Kidney epithelial cell (primary cell): ENCODE data around the gene SKAP1. TPM values are rescaled to one million over a fixed set of nuclear protein-coding genes. Genes with fewer than 3 reads are reported as not detected.

Experiments
- DNase-seq: peaks from one replicate; pipeline ENCODE4 v3.0.0-alpha.2; 2010; ENCODE audit warnings: low read depth
- H3K27me3 ChIP-seq: 2 replicates; pipeline ENCODE4 v1.6.0; 2011; ENCODE audit warnings: low read length; ENCODE audit not compliant: control insufficient read depth, insufficient read depth
- H3K36me3 ChIP-seq: 2 replicates; pipeline ENCODE4 v1.5.1; 2011; ENCODE audit warnings: low read length; ENCODE audit not compliant: control insufficient read depth, insufficient read depth
- H3K4me3 ChIP-seq: 2 replicates; pipeline ENCODE4 v1.5.1; 2011; ENCODE audit warnings: low read depth, mild to moderate bottlenecking, control low read depth, low read length
- total RNA-seq: library from RNA; depleted of rRNA; stranded (reverse); fragments of >200 nt; gene quantifications from 2 replicates; pipeline ENCODE4 v1.2.3, GENCODE V29; 2015
- TF ChIP-seq, protein P1 (sequence below): IDR thresholded peaks from 2 replicates; pipeline ENCODE4 v1.5.1; 2011; ENCODE audit warnings: mild to moderate bottlenecking, moderate library complexity, low read length, control low read depth, inconsistent platforms; ENCODE audit not compliant: insufficient read depth, poor library complexity, severe bottlenecking

SKAP1 gene
- 3.6 and 5.6 TPM in 2 replicates for total RNA-seq

GRCh38 chr17:48429638-48430586 is at the start of gene SKAP1:
SKAP1 (minus strand) TSS chr17:48430214.
- peak within 1 kb of the TSS; percentile 29 for H3K4me3 ChIP-seq
- no peak for DNase-seq
- peaks cover 4% of the 10 kb centered on the region for H3K27me3 ChIP-seq
- H3K36me3 ChIP-seq, result no peaks in the 10 kb centered on the region
- TF ChIP-seq, protein P1, sequence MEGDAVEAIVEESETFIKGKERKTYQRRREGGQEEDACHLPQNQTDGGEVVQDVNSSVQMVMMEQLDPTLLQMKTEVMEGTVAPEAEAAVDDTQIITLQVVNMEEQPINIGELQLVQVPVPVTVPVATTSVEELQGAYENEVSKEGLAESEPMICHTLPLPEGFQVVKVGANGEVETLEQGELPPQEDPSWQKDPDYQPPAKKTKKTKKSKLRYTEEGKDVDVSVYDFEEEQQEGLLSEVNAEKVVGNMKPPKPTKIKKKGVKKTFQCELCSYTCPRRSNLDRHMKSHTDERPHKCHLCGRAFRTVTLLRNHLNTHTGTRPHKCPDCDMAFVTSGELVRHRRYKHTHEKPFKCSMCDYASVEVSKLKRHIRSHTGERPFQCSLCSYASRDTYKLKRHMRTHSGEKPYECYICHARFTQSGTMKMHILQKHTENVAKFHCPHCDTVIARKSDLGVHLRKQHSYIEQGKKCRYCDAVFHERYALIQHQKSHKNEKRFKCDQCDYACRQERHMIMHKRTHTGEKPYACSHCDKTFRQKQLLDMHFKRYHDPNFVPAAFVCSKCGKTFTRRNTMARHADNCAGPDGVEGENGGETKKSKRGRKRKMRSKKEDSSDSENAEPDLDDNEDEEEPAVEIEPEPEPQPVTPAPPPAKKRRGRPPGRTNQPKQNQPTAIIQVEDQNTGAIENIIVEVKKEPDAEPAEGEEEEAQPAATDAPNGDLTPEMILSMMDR, result no peak

DNA sequence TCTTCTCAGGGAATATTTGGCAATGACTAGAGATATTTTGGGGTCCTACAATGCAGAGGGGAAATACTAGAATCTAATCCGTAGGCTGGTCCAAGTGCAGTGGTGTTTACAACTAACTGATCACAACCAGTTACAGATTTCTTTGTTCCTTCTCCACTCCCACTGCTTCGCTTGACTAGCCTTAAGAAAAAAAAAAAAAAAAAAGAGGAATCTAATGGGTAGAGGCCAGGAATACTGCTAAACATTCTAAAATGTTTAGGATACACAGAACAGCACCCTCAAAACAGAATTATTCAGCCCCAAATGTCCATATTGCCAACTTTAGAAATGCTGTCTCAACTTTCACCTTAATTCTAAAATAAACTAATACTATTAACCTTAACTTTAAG is 49.0 kb upstream of the SKAP1 start:
- no peak overlapping the region for H3K4me3 ChIP-seq
- DNase-seq, result no peak
- H3K27me3 ChIP-seq, result no peaks in the 10 kb centered on the region
- H3K36me3 ChIP-seq, result no peaks in the 10 kb centered on the region
- TF ChIP-seq, protein P1, result no peak

- no peak overlapping the region for H3K4me3 ChIP-seq
- no peaks in the 10 kb centered on the region for H3K36me3 ChIP-seq
- TF ChIP-seq, protein P1, result no peak
- no peak for DNase-seq
- no peaks in the 10 kb centered on the region for H3K27me3 ChIP-seq
These were observed 48.4 kb upstream of the SKAP1 start for GRCh38 chr17:48478224-48479013.

DNA sequence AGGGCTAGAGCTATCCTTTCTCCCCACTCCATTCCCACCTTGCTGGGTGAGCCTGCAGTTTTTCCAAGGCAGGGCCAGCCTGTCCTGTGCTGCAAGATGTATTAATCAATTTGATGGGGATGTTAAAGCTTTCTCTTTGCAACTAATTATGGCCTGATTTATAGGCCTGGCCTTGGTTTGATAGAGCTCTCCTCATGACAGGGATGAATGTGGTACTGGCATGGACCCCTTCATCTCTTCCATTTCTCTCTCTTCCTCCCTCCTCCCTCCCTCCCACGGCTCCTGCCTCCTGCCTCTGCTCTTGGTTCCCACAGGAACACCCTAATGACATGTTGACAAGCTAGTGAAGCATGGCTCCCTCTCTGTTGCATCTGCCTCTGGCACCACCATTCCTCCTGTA is 47.2 kb upstream of the SKAP1 start:
- no peak for DNase-seq
- Histone ChIP-seq H3K36me3 (no peaks in the 10 kb centered on the region), H3K27me3 (no peaks in the 10 kb centered on the region), H3K4me3 (no peak overlapping the region)
- TF ChIP-seq, protein P1, result no peak

DNA sequence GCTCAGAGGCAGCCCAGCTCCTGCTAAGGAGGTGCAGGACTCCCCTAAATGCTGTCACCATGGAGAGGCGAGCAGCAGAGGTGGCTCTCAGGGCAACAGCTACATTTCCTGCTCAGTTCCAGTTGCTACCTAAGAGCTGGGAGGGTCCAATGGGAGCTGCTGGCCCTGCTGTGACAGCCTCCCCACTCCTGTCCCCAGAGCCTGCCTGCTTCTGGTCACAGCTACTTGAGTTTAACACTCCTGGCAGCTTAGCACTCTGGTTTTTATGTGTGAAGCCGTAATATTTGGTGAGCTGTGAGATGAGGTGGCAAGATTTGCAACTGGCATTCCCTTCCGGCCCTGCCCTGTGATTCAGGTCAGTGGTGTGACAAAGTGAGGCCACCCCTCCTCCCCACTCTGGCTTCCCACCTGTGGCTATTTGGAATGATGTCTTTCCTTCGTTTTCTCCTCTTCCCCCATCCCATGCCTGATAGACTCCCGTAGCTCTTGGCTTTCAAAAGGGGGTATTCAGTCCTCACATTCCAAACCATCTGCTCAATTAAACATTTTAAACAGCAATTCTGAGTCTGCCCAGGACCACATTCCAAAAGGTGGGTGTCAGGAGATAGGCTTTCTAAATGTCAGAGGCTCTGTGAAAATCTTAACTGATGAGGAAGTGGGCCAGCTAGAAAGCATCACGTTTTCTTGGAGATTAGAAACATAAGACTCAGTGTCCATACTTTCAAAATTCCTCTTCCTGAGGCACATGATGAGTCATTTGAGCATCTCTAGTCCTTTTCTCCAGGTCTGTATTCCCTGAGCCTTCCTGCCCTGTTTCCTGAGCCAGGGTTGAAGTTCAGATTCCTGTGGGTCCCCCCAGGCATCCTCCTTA is 42.6 kb upstream of the SKAP1 start:
- DNase-seq, result peak; percentile 74
- Histone ChIP-seq H3K27me3 (no peaks in the 10 kb centered on the region), H3K36me3 (no peaks in the 10 kb centered on the region), H3K4me3 (no peak overlapping the region)
- TF ChIP-seq, protein P1, result no peak
